WTC11 (cell line): ENCODE data around the gene GPR26.

Experiments
- CREB1 ChIP-seq: sonication (generic); formaldehyde crosslinking; IDR thresholded peaks from 2 replicates; pipeline ENCODE4 v1.8.0; 2023; ENCODE audit warnings: mild to moderate bottlenecking, missing genetic modification reagents
- KAT7 ChIP-seq: sonication (generic); formaldehyde crosslinking; IDR thresholded peaks from 2 replicates; pipeline ENCODE4 v1.8.1; 2023; ENCODE audit warnings: missing genetic modification reagents, mild to moderate bottlenecking, borderline replicate concordance
- MXD4 ChIP-seq: fragments of 250-450 bp; sonication (Bioruptor Pico); IDR thresholded peaks from 2 replicates; pipeline ENCODE4 v1.8.0; 2021; ENCODE audit warnings: mild to moderate bottlenecking, moderate library complexity, borderline replicate concordance
- NFYB ChIP-seq: sonication (generic); formaldehyde crosslinking; conservative IDR thresholded peaks from 2 replicates; pipeline ENCODE4 v1.8.0; 2022; ENCODE audit warnings: low read depth, missing genetic modification reagents
- ZNF263 ChIP-seq: sonication (generic); formaldehyde crosslinking; IDR thresholded peaks from 2 replicates; pipeline ENCODE4 v1.8.1; 2022; ENCODE audit warnings: low read depth, mild to moderate bottlenecking, moderate library complexity, missing genetic modification reagents
- ZNF396 ChIP-seq: fragments of 250-450 bp; sonication (Bioruptor Pico); IDR thresholded peaks from 2 replicates; pipeline ENCODE4 v1.8.0; 2021; ENCODE audit warnings: mild to moderate bottlenecking, moderate library complexity, borderline replicate concordance
- TF ChIP-seq, protein P1 (sequence below): fragments of 200-600 bp; IDR thresholded peaks from 2 replicates; pipeline ENCODE4 v1.8.0; 2022; ENCODE audit warnings: antibody characterized with exemption
- TF ChIP-seq, protein P2 (sequence below): fragments of 250-450 bp; sonication (Bioruptor Pico); conservative IDR thresholded peaks from 2 replicates; pipeline ENCODE4 v1.9.0; 2021; ENCODE audit warnings: mild to moderate bottlenecking
- TF ChIP-seq, protein P3 (sequence below): sonication (generic); formaldehyde crosslinking; IDR thresholded peaks from 2 replicates; pipeline ENCODE4 v1.8.0; 2022; ENCODE audit warnings: mild to moderate bottlenecking, missing genetic modification reagents
- TF ChIP-seq, protein P4 (sequence below): sonication (generic); formaldehyde crosslinking; IDR thresholded peaks from 2 replicates; pipeline ENCODE4 v1.8.1; 2023; ENCODE audit warnings: mild to moderate bottlenecking, missing genetic modification reagents, borderline replicate concordance

DNA sequence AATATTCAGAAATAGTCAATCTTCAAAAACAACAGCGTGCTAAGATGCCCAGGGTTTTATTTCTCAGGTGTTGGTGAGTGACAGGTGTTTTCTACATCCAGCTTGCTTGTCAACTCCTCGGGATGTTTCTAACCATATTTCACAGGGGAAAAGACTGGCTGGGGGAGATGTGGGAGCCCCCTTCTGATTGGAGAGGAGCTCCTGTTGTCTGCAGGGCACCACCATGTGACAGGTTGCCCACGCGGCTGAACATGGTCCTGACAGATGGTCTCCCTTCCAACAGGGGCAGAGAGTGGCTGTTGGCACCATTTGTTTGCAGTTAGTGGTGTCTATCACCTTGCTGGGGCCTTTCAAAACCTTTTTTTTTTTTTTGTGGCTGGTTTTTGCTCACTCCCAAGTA, 16.5 kb upstream of the GPR26 start:
- TF ChIP-seq, protein P1, sequence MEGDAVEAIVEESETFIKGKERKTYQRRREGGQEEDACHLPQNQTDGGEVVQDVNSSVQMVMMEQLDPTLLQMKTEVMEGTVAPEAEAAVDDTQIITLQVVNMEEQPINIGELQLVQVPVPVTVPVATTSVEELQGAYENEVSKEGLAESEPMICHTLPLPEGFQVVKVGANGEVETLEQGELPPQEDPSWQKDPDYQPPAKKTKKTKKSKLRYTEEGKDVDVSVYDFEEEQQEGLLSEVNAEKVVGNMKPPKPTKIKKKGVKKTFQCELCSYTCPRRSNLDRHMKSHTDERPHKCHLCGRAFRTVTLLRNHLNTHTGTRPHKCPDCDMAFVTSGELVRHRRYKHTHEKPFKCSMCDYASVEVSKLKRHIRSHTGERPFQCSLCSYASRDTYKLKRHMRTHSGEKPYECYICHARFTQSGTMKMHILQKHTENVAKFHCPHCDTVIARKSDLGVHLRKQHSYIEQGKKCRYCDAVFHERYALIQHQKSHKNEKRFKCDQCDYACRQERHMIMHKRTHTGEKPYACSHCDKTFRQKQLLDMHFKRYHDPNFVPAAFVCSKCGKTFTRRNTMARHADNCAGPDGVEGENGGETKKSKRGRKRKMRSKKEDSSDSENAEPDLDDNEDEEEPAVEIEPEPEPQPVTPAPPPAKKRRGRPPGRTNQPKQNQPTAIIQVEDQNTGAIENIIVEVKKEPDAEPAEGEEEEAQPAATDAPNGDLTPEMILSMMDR = no peak
- TF ChIP-seq, protein P2, sequence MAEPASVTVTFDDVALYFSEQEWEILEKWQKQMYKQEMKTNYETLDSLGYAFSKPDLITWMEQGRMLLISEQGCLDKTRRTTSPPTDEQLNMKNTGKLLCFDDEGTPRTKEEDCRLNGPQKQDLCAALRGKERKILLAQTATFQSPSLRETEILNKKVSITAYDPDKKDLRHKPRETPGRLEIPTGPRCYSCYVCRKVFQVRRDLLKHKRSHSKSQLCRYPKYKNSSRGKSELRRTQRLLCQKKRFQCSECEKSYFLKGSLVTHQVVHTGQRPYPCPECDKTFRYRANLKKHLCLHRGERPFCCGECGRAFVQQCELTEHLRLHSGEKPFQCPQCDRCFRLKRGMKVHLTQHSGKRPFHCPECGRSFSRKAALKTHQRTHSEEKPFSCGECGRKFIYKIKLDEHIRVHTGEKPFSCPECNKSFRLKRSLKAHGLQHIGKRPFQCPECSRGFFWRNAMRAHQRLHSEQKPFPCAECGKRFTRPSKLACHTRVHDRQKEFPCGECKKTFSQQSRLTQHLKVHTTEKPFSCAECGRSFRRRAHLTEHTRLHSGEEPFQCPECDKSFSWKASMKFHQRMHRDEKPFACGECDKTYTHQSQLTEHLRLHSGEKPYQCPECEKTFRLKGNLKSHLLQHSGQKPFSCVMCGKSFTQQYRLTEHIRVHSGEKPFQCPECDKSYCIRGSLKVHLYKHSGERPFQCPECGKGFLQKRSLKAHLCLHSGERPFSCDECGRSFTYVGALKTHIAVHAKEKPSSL (CRISPR knock-in tag) = no peak
- TF ChIP-seq KAT7 (no peak), NFYB (CRISPR knock-in tag) (no peak), ZNF396 (CRISPR knock-in tag) (no peak), CREB1 (CRISPR knock-in tag) (no peak), MXD4 (CRISPR knock-in tag) (no peak), ZNF263 (no peak)
- TF ChIP-seq, protein P3, sequence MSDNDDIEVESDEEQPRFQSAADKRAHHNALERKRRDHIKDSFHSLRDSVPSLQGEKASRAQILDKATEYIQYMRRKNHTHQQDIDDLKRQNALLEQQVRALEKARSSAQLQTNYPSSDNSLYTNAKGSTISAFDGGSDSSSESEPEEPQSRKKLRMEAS (CRISPR knock-in tag) = no peak
- TF ChIP-seq, protein P4, sequence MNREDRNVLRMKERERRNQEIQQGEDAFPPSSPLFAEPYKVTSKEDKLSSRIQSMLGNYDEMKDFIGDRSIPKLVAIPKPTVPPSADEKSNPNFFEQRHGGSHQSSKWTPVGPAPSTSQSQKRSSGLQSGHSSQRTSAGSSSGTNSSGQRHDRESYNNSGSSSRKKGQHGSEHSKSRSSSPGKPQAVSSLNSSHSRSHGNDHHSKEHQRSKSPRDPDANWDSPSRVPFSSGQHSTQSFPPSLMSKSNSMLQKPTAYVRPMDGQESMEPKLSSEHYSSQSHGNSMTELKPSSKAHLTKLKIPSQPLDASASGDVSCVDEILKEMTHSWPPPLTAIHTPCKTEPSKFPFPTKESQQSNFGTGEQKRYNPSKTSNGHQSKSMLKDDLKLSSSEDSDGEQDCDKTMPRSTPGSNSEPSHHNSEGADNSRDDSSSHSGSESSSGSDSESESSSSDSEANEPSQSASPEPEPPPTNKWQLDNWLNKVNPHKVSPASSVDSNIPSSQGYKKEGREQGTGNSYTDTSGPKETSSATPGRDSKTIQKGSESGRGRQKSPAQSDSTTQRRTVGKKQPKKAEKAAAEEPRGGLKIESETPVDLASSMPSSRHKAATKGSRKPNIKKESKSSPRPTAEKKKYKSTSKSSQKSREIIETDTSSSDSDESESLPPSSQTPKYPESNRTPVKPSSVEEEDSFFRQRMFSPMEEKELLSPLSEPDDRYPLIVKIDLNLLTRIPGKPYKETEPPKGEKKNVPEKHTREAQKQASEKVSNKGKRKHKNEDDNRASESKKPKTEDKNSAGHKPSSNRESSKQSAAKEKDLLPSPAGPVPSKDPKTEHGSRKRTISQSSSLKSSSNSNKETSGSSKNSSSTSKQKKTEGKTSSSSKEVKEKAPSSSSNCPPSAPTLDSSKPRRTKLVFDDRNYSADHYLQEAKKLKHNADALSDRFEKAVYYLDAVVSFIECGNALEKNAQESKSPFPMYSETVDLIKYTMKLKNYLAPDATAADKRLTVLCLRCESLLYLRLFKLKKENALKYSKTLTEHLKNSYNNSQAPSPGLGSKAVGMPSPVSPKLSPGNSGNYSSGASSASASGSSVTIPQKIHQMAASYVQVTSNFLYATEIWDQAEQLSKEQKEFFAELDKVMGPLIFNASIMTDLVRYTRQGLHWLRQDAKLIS = no peak
